Pancreas (tissue), 10 donors: Measurements from ENCODE around the gene ETS1. TPM values are rescaled to one million over a fixed set of nuclear protein-coding genes. Genes with fewer than 3 reads are reported as not detected.

ENCODE experiments used
- ATAC-seq, 4 donors: fragments of 200-7000 bp; cut with Tn5 transposase; one replicate each; pipeline versions ENCODE4 v1.8.0 to v1.9.1; 2020; ENCODE audit warnings: mild to moderate bottlenecking in 4 of 4, moderate library complexity in 4 of 4
- DNase-seq, 6 donors: peaks; one replicate each; pipeline ENCODE4 v3.0.0-alpha.2; 2020
- FAIRE-seq: peaks from 2 replicates; lab custom pipeline; 2012; peaks lifted over from hg19 to GRCh38; lab: Jason Lieb, UNC
- H3K27ac ChIP-seq, 4 donors: fragments of 200-600 bp; sonication (generic); 1 replicate in 3 of 4; 2 replicates in 1 of 4; pipeline versions ENCODE4 v1.5.0 to v1.8.0; 2020
- H3K27me3 ChIP-seq, 4 donors: fragments of 200-600 bp; one replicate each; pipeline ENCODE4 v1.8.0; 2021
- H3K36me3 ChIP-seq, 3 donors: fragments of 200-600 bp; sonication (generic) in 1 of 3; one replicate each; pipeline versions ENCODE4 v1.5.0 to v1.8.0; 2020 to 2021
- H3K4me1 ChIP-seq, 3 donors: fragments of 200-600 bp; one replicate each; pipeline ENCODE4 v1.8.0; 2021
- H3K4me3 ChIP-seq, 4 donors: fragments of 200-600 bp; sonication (generic) in 2 of 4; one replicate each; pipeline versions ENCODE4 v1.5.0 to v1.8.0; 2020 to 2021
- H3K9me3 ChIP-seq, 4 donors: fragments of 200-600 bp; one replicate each; pipeline ENCODE4 v1.8.0; 2021
- WGBS, 2 donors: extraction: QIAGEN DNeasy Blood & Tissue Kit; methylation state at CpG; one replicate each; pipeline ENCODE4 v1.1.7; 2013; 5-methylcytosine and 5-hydroxymethylcytosine counted together
- intact Hi-C, 3 donors: fragments of 100-400 bp; cut with DNase I; formaldehyde crosslinking; loops; one replicate each; pipeline versions ENCODE4 v1.11.1 to v1.14.2; 2022
- polyA plus RNA-seq, 2 donors: library from polyadenylated mRNA; stranded (reverse); fragments of 200-250 nt; gene quantifications; one replicate each; pipeline ENCODE4 v1.2.3, GENCODE V29; 2013
- total RNA-seq, 6 donors: library from RNA; stranded (reverse); fragmentation: NEBNext Ultra II Directional in 4 of 6; extraction: Animal tissue kit (Norgen Biotek cat#: 25700) in 4 of 6; gene quantifications; one replicate each; pipeline versions ENCODE4 v1.2.1 to v1.2.4, GENCODE V29; 2021 to 2023
- TF ChIP-seq, protein P1 (sequence below), 4 donors: fragments of 200-600 bp; sonication (generic) in 3 of 4; IDR thresholded peaks; one replicate each; pipeline versions ENCODE4 v1.5.0 to v1.8.0; 2021; ENCODE audit warnings: antibody characterized with exemption in 4 of 4
- donor health status: healthy with polysubstance abuse.
- donor health status: DM: no; HTN: no; CAD: no; lungs with moderate emphysema.
- donor health status: DM: no; HTN: no; CAD: no.
- donor health status: control.
- donor health status: control.
- donor health status: Bipolar disorder and iron deficiency.
- donor health status: DM: yes; HTN: yes; CAD: no.
- donor health status: DM: no; HTN: no; CAD: no.
- donor health status: DM: no; HTN: no; CAD: no.
- donor health status: DM: yes; HTN: yes; CAD: no.

The ETS1 gene
- total and polyA plus RNA-seq, 8 donors, result 5.4 to 26.6 (median 13.0) TPM

DNA sequence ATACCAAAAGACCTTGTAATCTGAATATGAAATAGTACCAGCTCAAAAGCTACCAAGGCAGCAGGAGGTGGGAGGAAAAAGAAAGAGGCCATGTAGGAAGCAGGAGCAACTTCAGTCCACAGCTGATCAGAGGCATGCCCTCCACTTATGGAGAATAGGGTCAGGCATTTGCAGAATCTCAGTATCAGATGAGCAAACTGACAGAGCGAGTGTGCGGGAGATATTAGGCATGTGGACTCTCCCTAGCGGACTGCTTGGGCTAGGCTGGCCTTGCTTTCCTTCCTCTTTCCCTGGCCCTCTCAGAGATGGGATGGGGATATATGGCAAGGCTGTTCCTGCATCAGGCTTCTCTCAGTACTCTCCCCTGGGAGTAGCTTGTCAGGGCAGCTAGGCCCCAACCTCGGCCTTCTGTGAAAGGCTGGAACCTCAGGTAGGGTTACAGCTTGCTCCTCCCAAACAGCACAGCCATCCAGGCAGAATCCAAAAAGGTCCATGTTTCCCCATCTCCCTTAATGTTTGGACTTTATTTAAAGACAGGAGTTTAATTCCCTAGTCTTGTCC lies 37.0 kb downstream of the ETS1 start:
- Histone ChIP-seq H3K4me3 (no peak overlapping the region), H3K36me3 (no peaks in the 10 kb centered on the region), H3K27me3 (no peaks in the 10 kb centered on the region), H3K27ac (no peak overlapping the region), H3K4me1 (no peaks in the 10 kb centered on the region), H3K9me3 (no peaks in the 10 kb centered on the region)
- TF ChIP-seq, protein P1, sequence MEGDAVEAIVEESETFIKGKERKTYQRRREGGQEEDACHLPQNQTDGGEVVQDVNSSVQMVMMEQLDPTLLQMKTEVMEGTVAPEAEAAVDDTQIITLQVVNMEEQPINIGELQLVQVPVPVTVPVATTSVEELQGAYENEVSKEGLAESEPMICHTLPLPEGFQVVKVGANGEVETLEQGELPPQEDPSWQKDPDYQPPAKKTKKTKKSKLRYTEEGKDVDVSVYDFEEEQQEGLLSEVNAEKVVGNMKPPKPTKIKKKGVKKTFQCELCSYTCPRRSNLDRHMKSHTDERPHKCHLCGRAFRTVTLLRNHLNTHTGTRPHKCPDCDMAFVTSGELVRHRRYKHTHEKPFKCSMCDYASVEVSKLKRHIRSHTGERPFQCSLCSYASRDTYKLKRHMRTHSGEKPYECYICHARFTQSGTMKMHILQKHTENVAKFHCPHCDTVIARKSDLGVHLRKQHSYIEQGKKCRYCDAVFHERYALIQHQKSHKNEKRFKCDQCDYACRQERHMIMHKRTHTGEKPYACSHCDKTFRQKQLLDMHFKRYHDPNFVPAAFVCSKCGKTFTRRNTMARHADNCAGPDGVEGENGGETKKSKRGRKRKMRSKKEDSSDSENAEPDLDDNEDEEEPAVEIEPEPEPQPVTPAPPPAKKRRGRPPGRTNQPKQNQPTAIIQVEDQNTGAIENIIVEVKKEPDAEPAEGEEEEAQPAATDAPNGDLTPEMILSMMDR (IDR thresholded peaks at IDR 0.05), result no peak
- DNase-seq (no peak), FAIRE-seq (no peak), ATAC-seq (no peak)
- 83 to 93% methylated on average over 4 of the region's 4 CpGs for WGBS, 2 donors
- intact Hi-C loops, result no loop called here

DNA sequence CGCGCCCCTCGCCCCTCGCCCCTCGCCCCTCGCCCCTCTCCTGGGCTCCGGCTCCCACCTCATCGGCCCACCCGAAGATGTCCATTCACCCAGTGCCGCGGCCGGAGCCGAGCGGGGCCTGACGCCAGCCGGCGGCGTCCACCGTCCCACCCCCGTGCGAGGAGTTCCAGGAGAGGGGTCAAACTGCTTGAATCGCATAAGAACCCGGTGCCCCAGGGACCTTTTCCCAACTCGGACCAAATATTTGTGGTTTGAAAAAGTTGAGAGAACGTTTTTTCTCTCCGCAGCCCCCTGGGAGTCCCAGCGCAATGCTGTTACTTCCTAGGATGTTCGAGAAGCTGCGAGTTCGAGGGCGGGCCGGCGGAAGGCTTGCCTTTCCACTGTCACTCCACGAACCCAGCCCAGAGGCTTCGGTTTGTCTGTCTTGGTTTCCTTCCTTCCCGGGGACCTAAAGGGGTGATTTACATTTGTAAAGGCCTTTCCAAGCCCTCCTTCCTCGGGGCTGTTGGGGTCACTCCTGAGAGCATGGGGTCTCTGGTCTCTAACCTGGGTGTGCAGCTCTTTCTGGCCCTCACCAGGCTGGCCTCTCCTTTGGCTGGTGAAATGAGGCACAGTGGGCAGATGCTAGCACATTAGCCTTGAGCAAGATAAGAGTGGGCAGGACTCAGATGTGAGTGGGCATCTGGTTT lies 38.0 kb downstream of the ETS1 start:
- intact Hi-C loops, result no loop called here
- DNase-seq, result peak in 5 of 6 donors; percentile 21 to 63 (median 30)
- peak in 3 of 4 donors; percentile 15 to 25 (median 18) for ATAC-seq
- Histone ChIP-seq H3K4me1 (peaks cover 0 to 3% (median 0%) of the 10 kb centered on the region in 3 donors), H3K27ac (peak overlapping the region in 1 of 4 donors; percentile 48), H3K4me3 (peak overlapping the region in 3 of 4 donors; percentile 18 to 37 (median 36)), H3K27me3 (no peaks in the 10 kb centered on the region), H3K36me3 (no peaks in the 10 kb centered on the region), H3K9me3 (no peaks in the 10 kb centered on the region)
- TF ChIP-seq, protein P1 (IDR thresholded peaks at IDR 0.05), result no peak
- FAIRE-seq, result no peak
- 62 to 65% methylated on average over 37 of the region's 37 CpGs for WGBS, 2 donors

DNA sequence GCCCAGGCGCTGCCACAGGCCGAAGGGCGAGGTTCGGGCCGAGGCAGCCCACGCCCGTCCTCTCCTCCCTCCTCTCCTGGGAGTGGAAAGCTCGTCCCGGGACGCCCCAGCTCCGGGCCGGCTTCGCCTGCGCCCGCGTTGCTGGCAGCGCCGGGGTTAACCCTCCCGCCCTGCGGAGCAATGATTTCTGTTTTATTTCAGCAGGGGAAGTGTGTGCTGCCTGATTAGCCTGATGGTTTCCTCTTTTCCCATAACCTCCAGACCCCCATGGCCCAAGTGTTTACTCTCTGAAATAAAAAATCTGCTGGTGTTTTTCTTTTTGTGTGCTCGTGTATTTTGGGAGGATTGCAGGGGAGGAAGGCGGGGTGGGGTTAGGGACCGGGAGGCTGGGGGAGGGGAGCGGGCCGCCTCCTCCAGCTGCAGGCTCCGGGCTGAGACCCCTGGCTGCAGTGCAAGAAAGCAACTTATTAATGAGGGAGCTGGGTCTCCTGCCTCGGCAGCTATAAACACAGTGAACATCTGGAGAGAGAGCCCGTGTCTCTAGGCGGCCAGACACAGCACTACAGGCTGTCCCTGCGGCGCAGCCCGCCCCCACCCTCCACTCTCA lies 38.6 kb downstream of the ETS1 start:
- Histone ChIP-seq H3K27ac (peak overlapping the region in 1 of 4 donors; percentile 48), H3K27me3 (no peaks in the 10 kb centered on the region), H3K36me3 (no peaks in the 10 kb centered on the region), H3K4me3 (peak overlapping the region; percentile 11 to 37 (median 27)), H3K9me3 (no peaks in the 10 kb centered on the region), H3K4me1 (peaks cover 0 to 3% (median 0%) of the 10 kb centered on the region in 3 donors)
- intact Hi-C loops, result no loop called here
- ATAC-seq (peak; percentile 60 to 82 (median 76)), FAIRE-seq (no peak), DNase-seq (peak in 5 of 6 donors; percentile 24 to 71 (median 34))
- WGBS, 2 donors, result 6 to 8% methylated on average over 27 to 32 of the region's 32 CpGs
- TF ChIP-seq, protein P1 (IDR thresholded peaks at IDR 0.05), result no peak

DNA sequence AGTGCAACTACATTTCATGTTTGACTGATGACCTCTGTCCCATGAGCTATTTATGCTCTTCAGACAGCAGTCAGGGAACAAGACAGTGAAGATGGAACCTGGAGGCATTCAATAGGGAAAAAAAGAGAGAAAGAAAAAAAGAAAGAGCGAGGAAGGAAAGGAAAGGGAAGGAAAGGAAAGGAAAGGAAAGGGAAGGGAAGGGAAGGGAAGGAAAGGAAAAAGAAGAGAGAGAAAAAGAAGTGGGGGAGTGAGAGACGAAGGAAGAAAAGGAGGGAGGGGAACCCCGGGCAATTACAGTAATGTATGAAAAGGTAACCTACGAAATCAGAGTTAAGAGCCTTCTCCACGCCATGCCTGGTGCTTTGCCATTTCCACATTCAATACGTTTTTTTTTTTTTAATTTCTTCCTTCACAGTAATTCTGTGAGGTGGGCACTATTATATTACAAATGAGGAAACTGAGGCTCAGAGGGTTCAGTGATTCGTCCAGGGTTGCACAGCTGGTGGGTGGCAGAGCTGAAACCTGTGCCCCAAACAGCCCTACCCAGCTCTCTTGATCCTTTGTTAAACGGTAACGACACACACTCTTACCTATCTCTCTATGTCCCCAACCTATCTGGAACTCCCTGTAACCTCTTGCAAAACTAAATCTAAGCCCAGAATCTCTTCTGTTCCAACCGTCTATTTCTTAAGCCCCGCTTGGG lies 39.3 kb downstream of the ETS1 start:
- no peaks in the 10 kb centered on the region for H3K27me3 ChIP-seq
- H3K9me3 ChIP-seq, result no peaks in the 10 kb centered on the region
- no peak for FAIRE-seq
- no peaks in the 10 kb centered on the region for H3K36me3 ChIP-seq
- TF ChIP-seq, protein P1 (IDR thresholded peaks at IDR 0.05), result no peak
- ATAC-seq, result peak in 1 of 4 donors; percentile 12
- intact Hi-C loops, result no loop called here
- H3K27ac ChIP-seq, result no peak overlapping the region
- peaks cover 0 to 3% (median 0%) of the 10 kb centered on the region in 3 donors for H3K4me1 ChIP-seq
- H3K4me3 ChIP-seq, result peak overlapping the region; percentile 11 to 37 (median 27)
- WGBS, 2 donors, result 50 to 52% methylated on average over 11 of the region's 11 CpGs
- no peak for DNase-seq
